G401 (cell line): Measurements from ENCODE around the gene ASMTL. TPM values are rescaled to one million over a fixed set of nuclear protein-coding genes. Genes with fewer than 3 reads are reported as not detected.
"Not testable (repeated sequence)": the region's sequence is repeated elsewhere in the genome, so short reads cannot be mapped to it uniquely, and the experiment has no call there.

Experiments used
- DNase-seq: peaks from one replicate; pipeline ENCODE4 v3.0.0-alpha.2; 2015; ENCODE audit warnings: low spot score
- in situ Hi-C: cut with HindIII; loops from 2 replicates; pipeline ENCODE4 v1.10.0; 2016; ENCODE audit warnings: low sequenced_read_pairs, mixed read lengths
- total RNA-seq: library from RNA; depleted of rRNA; stranded (reverse); fragments of >200 nt; shearing (Covaris generic); gene quantifications from 2 replicates; pipeline ENCODE4 v1.2.3, GENCODE V29; 2014

ASMTL gene
- total RNA-seq, 1 experiment from 2014 or later, result 214 TPM

GRCh38 chrX:1419545-1420355, 33.0 kb downstream of the ASMTL start:
- no peak for DNase-seq
- in situ Hi-C loops, result no loop called here

- in situ Hi-C loops, result no loop called here
- DNase-seq, result no peak
These were observed 33.7 kb downstream of the ASMTL start for GRCh38 chrX:1418901-1419544.

- DNase-seq, result no peak
These were observed 34.6 kb downstream of the ASMTL start for GRCh38 chrX:1417921-1418771.

GRCh38 chrX:1416965-1417760, 35.5 kb downstream of the ASMTL start:
- no peak for DNase-seq
- in situ Hi-C loops, result no loop called here

More at GRCh38 chrX:1417921-1418771, 34.6 kb downstream of the ASMTL start:
- in situ Hi-C loops, result no loop called here

GRCh38 chrX:1416327-1416784, 36.4 kb downstream of the ASMTL start:
- DNase-seq, result no peak

GRCh38 chrX:1412551-1413161, 40.1 kb downstream of the ASMTL start:
- DNase-seq, result no peak
- in situ Hi-C loops, result no loop called here

More at GRCh38 chrX:1416327-1416784, 36.4 kb downstream of the ASMTL start:
- in situ Hi-C loops, result no loop called here

GRCh38 chrX:1411326-1411725, 41.4 kb downstream of the ASMTL start:
- in situ Hi-C loops, result no loop called here
- no peak for DNase-seq

- DNase-seq, result no peak
- in situ Hi-C loops, result no loop called here
These were observed 45.7 kb downstream of the ASMTL start for GRCh38 chrX:1407035-1407434.

GRCh38 chrX:1405769-1406168, 46.9 kb downstream of the ASMTL start:
- in situ Hi-C loops, DNase-seq: not testable (repeated sequence)

GRCh38 chrX:1403867-1404266, 48.8 kb downstream of the ASMTL start:
- DNase-seq, in situ Hi-C loops: not testable (repeated sequence)

- no peak for DNase-seq
- in situ Hi-C loops, result no loop called here
These were observed 49.5 kb downstream of the ASMTL start for GRCh38 chrX:1403228-1403627.

GRCh38 chrX:1401611-1402430, 50.9 kb downstream of the ASMTL start:
- in situ Hi-C loops, result no loop called here
- no peak for DNase-seq

GRCh38 chrX:1400742-1401471, 51.8 kb downstream of the ASMTL start:
- in situ Hi-C loops, result no loop called here
- DNase-seq, result no peak

- DNase-seq, result no peak
- in situ Hi-C loops, result no loop called here
These were observed 52.7 kb downstream of the ASMTL start for GRCh38 chrX:1400049-1400448.

GRCh38 chrX:1398431-1399340, 54.0 kb downstream of the ASMTL start:
- in situ Hi-C loops, result no loop called here
- peak; percentile 81 for DNase-seq
